Keratinocyte (primary cell): ENCODE results near the gene RLBP1. TPM values are rescaled to one million over a fixed set of nuclear protein-coding genes. Genes with fewer than 3 reads are reported as not detected.

Experiments
- DNase-seq: peaks from one replicate; pipeline ENCODE4 v3.0.0-alpha.2; 2011; ENCODE audit warnings: low read depth, missing footprints, low spot score
- FAIRE-seq: peaks from 2 replicates; lab custom pipeline; 2011; peaks lifted over from hg19 to GRCh38; lab: Jason Lieb, UNC
- H2AFZ ChIP-seq: 2 replicates; pipeline ENCODE4 v1.6.0; 2012; ENCODE audit warnings: low read length, control low read depth, inconsistent platforms; ENCODE audit not compliant: control insufficient read depth
- H3K27ac ChIP-seq: 2 replicates; pipeline ENCODE4 v1.5.1; 2011; ENCODE audit warnings: low read length; ENCODE audit not compliant: control insufficient read depth, insufficient read depth
- H3K27me3 ChIP-seq: 3 replicates; pipeline ENCODE4 v1.6.0; 2011; ENCODE audit warnings: low read length; ENCODE audit not compliant: control insufficient read depth, insufficient read depth; ENCODE audit errors: extremely low read depth
- H3K36me3 ChIP-seq, 2 experiments: 2 replicates in 1 of 2; 3 replicates in 1 of 2; pipeline ENCODE4 v1.5.1; 2011; ENCODE audit warnings: low read length in 2 of 2, mild to moderate bottlenecking in 1 of 2; ENCODE audit not compliant: control insufficient read depth in 2 of 2, insufficient read depth in 2 of 2; ENCODE audit errors: extremely low read depth in 1 of 2
- H3K4me1 ChIP-seq: 3 replicates; pipeline ENCODE4 v1.5.1; 2011; ENCODE audit warnings: low read length; ENCODE audit not compliant: control insufficient read depth, insufficient read depth; ENCODE audit errors: extremely low read depth
- H3K4me2 ChIP-seq: 3 replicates; pipeline ENCODE4 v1.6.0; 2011; ENCODE audit warnings: low read depth, low read length; ENCODE audit not compliant: control insufficient read depth, insufficient read depth; ENCODE audit errors: extremely low read depth
- H3K4me3 ChIP-seq, 3 experiments: fragments of 200-600 bp in 1 of 3; sonication (generic) in 1 of 3; 2 replicates in 2 of 3; 3 replicates in 1 of 3; pipeline ENCODE4 v1.5.1; 2011 to 2016; ENCODE audit warnings: low read length in 3 of 3, mild to moderate bottlenecking in 3 of 3, control low read depth in 2 of 3, inconsistent platforms in 1 of 3, low read depth in 1 of 3, mixed read lengths in 1 of 3, mixed run types in 1 of 3, moderate library complexity in 1 of 3; ENCODE audit not compliant: control insufficient read depth in 2 of 3, insufficient read depth in 2 of 3; ENCODE audit errors: extremely low read depth in 1 of 3
- H3K79me2 ChIP-seq: 2 replicates; pipeline ENCODE4 v1.6.0; 2012; ENCODE audit warnings: low read length; ENCODE audit not compliant: control insufficient read depth, insufficient read depth
- H3K9ac ChIP-seq: 3 replicates; pipeline ENCODE4 v1.6.0; 2011; ENCODE audit warnings: low read length; ENCODE audit not compliant: control insufficient read depth, insufficient read depth; ENCODE audit errors: extremely low read depth
- H3K9me1 ChIP-seq: 3 replicates; pipeline ENCODE4 v1.6.0; 2011; ENCODE audit warnings: low read length; ENCODE audit not compliant: control insufficient read depth, insufficient read depth; ENCODE audit errors: extremely low read depth
- H3K9me3 ChIP-seq: 2 replicates; pipeline ENCODE4 v1.5.1; 2012; ENCODE audit warnings: low read depth, low read length; ENCODE audit not compliant: control insufficient read depth
- H4K20me1 ChIP-seq: 3 replicates; pipeline ENCODE4 v1.6.0; 2011; ENCODE audit warnings: low read length; ENCODE audit not compliant: control insufficient read depth, insufficient read depth; ENCODE audit errors: extremely low read depth
- EZH2 ChIP-seq: IDR thresholded peaks from one replicate; pipeline ENCODE4 v1.6.1; 2012; ENCODE audit warnings: inconsistent platforms, mild to moderate bottlenecking, low read length, moderate library complexity
- dilution Hi-C: fragments of 300-500 bp; cut with MboI; formaldehyde crosslinking; loops from one replicate; pipeline ENCODE4 v1.7.0; 2020; ENCODE audit warnings: low sequenced_read_pairs; ENCODE audit not compliant: extremely low pct_ligation_motif_present
- polyA plus RNA-seq, 5 experiments: library from polyadenylated mRNA; depleted of rRNA in 3 of 5; stranded (reverse) in 3 of 5; stranded (forward) in 1 of 5; unstranded in 1 of 5; fragments of >200 nt; gene quantifications; 1 replicate in 1 of 5; 2 replicates in 3 of 5; 3 replicates in 1 of 5; pipeline versions ENCODE4 v1.2.1 to v1.2.3, GENCODE V29; 2011 to 2012; ENCODE audit warnings: missing spikeins in 2 of 5, low read depth in 1 of 5, low replicate concordance in 1 of 5
- TF ChIP-seq, protein P1 (sequence below), 3 experiments: IDR thresholded peaks in 1 of 3; conservative IDR thresholded peaks in 1 of 3; optimal IDR thresholded peaks in 1 of 3; 2 replicates in 2 of 3; 3 replicates in 1 of 3; pipeline versions ENCODE3 to v1.5.1; 2011; ENCODE audit warnings: low read length in 3 of 3, mild to moderate bottlenecking in 3 of 3, moderate library complexity in 2 of 3, control low read depth in 1 of 3, inconsistent platforms in 1 of 3; ENCODE audit not compliant: insufficient read depth in 2 of 3; ENCODE audit errors: extremely low read depth in 1 of 3

The RLBP1 gene
- polyA plus RNA-seq, 1 donor (not counting 4 experiments of a cell fraction or from before 2014, with no cell fraction given), result not detected

- no peaks in the 10 kb centered on the region for H3K9me1 ChIP-seq
- H3K27ac ChIP-seq, result no peak overlapping the region
- no peak for DNase-seq
- no peaks in the 10 kb centered on the region for H3K79me2 ChIP-seq
- no peaks in the 10 kb centered on the region for H4K20me1 ChIP-seq
- no peak overlapping the region for H2AFZ ChIP-seq
- no peak overlapping the region for H3K4me2 ChIP-seq
- TF ChIP-seq EZH2, result no peak
- TF ChIP-seq, protein P1, sequence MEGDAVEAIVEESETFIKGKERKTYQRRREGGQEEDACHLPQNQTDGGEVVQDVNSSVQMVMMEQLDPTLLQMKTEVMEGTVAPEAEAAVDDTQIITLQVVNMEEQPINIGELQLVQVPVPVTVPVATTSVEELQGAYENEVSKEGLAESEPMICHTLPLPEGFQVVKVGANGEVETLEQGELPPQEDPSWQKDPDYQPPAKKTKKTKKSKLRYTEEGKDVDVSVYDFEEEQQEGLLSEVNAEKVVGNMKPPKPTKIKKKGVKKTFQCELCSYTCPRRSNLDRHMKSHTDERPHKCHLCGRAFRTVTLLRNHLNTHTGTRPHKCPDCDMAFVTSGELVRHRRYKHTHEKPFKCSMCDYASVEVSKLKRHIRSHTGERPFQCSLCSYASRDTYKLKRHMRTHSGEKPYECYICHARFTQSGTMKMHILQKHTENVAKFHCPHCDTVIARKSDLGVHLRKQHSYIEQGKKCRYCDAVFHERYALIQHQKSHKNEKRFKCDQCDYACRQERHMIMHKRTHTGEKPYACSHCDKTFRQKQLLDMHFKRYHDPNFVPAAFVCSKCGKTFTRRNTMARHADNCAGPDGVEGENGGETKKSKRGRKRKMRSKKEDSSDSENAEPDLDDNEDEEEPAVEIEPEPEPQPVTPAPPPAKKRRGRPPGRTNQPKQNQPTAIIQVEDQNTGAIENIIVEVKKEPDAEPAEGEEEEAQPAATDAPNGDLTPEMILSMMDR (optimal IDR thresholded peaks at IDR 0.05 in 1 of 3, IDR thresholded peaks at IDR 0.05 in 1 of 3, conservative IDR thresholded peaks at IDR 0.05 in 1 of 3; ENCODE audit: extremely low read depth in 1 of 3, insufficient read depth in 2 of 3, low read length in 3 of 3), result no peak
- no peaks in the 10 kb centered on the region for H3K9me3 ChIP-seq
- dilution Hi-C loops, result no loop called here
- FAIRE-seq, result no peak
- H3K36me3 ChIP-seq, result no peaks in the 10 kb centered on the region
- no peak overlapping the region for H3K4me3 ChIP-seq
- no peaks in the 10 kb centered on the region for H3K4me1 ChIP-seq
- no peak overlapping the region for H3K9ac ChIP-seq
- no peaks in the 10 kb centered on the region for H3K27me3 ChIP-seq
Observed at GRCh38 chr15:89227425-89227824, 6.0 kb upstream of the RLBP1 start.

GRCh38 chr15:89226359-89227221, 5.2 kb upstream of the RLBP1 start:
- Histone ChIP-seq H3K4me3 (no peak overlapping the region), H3K4me1 (no peaks in the 10 kb centered on the region)

More at GRCh38 chr15:89226359-89227221, 5.2 kb upstream of the RLBP1 start:
- TF ChIP-seq, protein P1 (optimal IDR thresholded peaks at IDR 0.05 in 1 of 3, IDR thresholded peaks at IDR 0.05 in 1 of 3, conservative IDR thresholded peaks at IDR 0.05 in 1 of 3; ENCODE audit: extremely low read depth in 1 of 3, insufficient read depth in 2 of 3, low read length in 3 of 3), result no peak
- TF ChIP-seq EZH2, result no peak
- Histone ChIP-seq H3K27ac (no peak overlapping the region), H3K9ac (no peak overlapping the region), H3K27me3 (no peaks in the 10 kb centered on the region), H3K36me3 (no peaks in the 10 kb centered on the region), H3K4me2 (no peak overlapping the region), H4K20me1 (no peaks in the 10 kb centered on the region), H3K9me1 (no peaks in the 10 kb centered on the region), H3K9me3 (no peaks in the 10 kb centered on the region), H2AFZ (no peak overlapping the region), H3K79me2 (no peaks in the 10 kb centered on the region)
- FAIRE-seq, result no peak
- dilution Hi-C loops, result no loop called here
- no peak for DNase-seq
